Measurements from ENCODE around the gene LENG8.

The LENG8 gene

DNA sequence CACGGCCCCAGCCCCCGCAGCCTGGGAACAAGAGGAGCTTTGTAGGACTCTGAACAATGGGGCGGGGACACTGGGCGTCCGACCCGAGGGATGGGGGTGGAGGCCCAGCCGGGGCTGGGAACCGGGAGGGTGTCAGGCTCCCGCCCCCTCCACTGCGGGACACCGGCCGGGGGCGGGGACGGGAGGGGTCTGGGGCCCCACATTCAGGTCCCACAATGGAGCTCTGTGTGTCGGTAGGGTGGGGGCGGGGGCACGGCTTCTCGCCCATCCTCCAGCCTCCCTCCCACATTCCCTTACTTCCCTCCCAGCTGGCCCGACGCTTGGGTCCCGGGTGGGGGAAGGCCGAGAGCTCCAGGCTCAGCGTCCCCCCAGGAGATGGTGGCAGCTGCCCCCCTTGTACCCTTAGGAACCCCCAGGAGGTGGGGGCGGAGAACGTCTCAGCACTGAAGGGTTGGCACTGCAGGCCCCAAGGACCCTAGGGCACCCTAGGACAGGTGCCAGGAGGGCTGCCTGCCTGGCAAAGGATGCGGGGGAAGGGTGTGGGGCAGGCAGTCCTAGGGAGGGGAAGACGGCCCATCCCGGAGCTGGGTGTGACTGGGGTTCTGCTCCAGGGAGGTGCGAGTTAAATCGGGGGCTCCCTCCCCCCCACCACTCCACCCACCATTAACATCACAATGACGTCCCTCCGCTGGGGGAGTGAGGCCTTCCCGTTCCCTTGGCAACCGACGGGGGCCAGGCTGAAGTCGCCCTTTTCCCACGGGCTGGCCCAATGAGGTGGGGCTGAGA lies 28.4 kb upstream of the LENG8 start:
- Histone ChIP-seq H3K9me2 (replicated peaks; ENCODE audit: insufficient read depth, low read length) (no peaks in the 10 kb centered on the region), H3F3A (ENCODE audit: insufficient read depth) (no peaks in the 10 kb centered on the region), H3K27ac (ENCODE audit: low read depth, low read length) (no peak overlapping the region), H3K4me2 (ENCODE audit: low read depth, low read length, poor library complexity, severe bottlenecking) (no peak overlapping the region), H4K20me1 (ENCODE audit: low read depth, low read length) (no peaks in the 10 kb centered on the region), H3K79me2 (ENCODE audit: insufficient read depth, low read length) (no peaks in the 10 kb centered on the region), H3K4me3 (ENCODE audit: insufficient read depth, low read length, poor library complexity, severe bottlenecking) (no peak overlapping the region), H3K9ac (ENCODE audit: low read length) (no peak overlapping the region), H3K27me3 (ENCODE audit: low read length) (no peaks in the 10 kb centered on the region), H2AFZ (ENCODE audit: low read depth, low read length, severe bottlenecking) (no peak overlapping the region), H3K36me3 (ENCODE audit: low read length) (no peaks in the 10 kb centered on the region), H3K9me3 (ENCODE audit: insufficient read depth, low read length) (no peaks in the 10 kb centered on the region)
- TF ChIP-seq CTCF (IDR thresholded peaks at IDR 0.05; ENCODE audit: insufficient read depth, low read length, poor library complexity, severe bottlenecking) (no peak), EZH2phosphoT487 (conservative IDR thresholded peaks at IDR 0.05; ENCODE audit: low read length) (no peak)

GRCh38 chr19:54421169-54421516 lies 27.9 kb upstream of the LENG8 start:
- Histone ChIP-seq H2AFZ (ENCODE audit: low read depth, low read length, severe bottlenecking) (no peak overlapping the region), H3K9me2 (replicated peaks; ENCODE audit: insufficient read depth, low read length) (no peaks in the 10 kb centered on the region), H3K36me3 (ENCODE audit: low read length) (no peaks in the 10 kb centered on the region), H4K20me1 (ENCODE audit: low read depth, low read length) (no peaks in the 10 kb centered on the region), H3K27me3 (ENCODE audit: low read length) (no peaks in the 10 kb centered on the region), H3K9me3 (ENCODE audit: insufficient read depth, low read length) (no peaks in the 10 kb centered on the region), H3F3A (ENCODE audit: insufficient read depth) (no peaks in the 10 kb centered on the region), H3K9ac (ENCODE audit: low read length) (no peak overlapping the region), H3K79me2 (ENCODE audit: insufficient read depth, low read length) (no peaks in the 10 kb centered on the region), H3K4me2 (ENCODE audit: low read depth, low read length, poor library complexity, severe bottlenecking) (no peak overlapping the region), H3K4me3 (ENCODE audit: insufficient read depth, low read length, poor library complexity, severe bottlenecking) (no peak overlapping the region), H3K27ac (ENCODE audit: low read depth, low read length) (no peak overlapping the region)
- TF ChIP-seq CTCF (IDR thresholded peaks at IDR 0.05; ENCODE audit: insufficient read depth, low read length, poor library complexity, severe bottlenecking) (no peak), EZH2phosphoT487 (conservative IDR thresholded peaks at IDR 0.05; ENCODE audit: low read length) (no peak)

- Histone ChIP-seq H3K4me2 (ENCODE audit: low read depth, low read length, poor library complexity, severe bottlenecking) (no peak overlapping the region), H3K9me3 (ENCODE audit: insufficient read depth, low read length) (no peaks in the 10 kb centered on the region)
Measured at GRCh38 chr19:54421521-54421920, 27.5 kb upstream of the LENG8 start.

More at GRCh38 chr19:54421521-54421920, 27.5 kb upstream of the LENG8 start:
- no peak overlapping the region for H3K4me3 ChIP-seq (ENCODE audit: insufficient read depth, low read length, poor library complexity, severe bottlenecking)
- H3K36me3 ChIP-seq (ENCODE audit: low read length), result no peaks in the 10 kb centered on the region
- H2AFZ ChIP-seq (ENCODE audit: low read depth, low read length, severe bottlenecking), result no peak overlapping the region
- TF ChIP-seq CTCF (IDR thresholded peaks at IDR 0.05; ENCODE audit: insufficient read depth, low read length, poor library complexity, severe bottlenecking), result no peak
- TF ChIP-seq EZH2phosphoT487 (conservative IDR thresholded peaks at IDR 0.05; ENCODE audit: low read length), result no peak
- H4K20me1 ChIP-seq (ENCODE audit: low read depth, low read length), result no peaks in the 10 kb centered on the region
- H3K79me2 ChIP-seq (ENCODE audit: insufficient read depth, low read length), result no peaks in the 10 kb centered on the region
- H3K9me2 ChIP-seq (replicated peaks; ENCODE audit: insufficient read depth, low read length), result no peaks in the 10 kb centered on the region
- H3F3A ChIP-seq (ENCODE audit: insufficient read depth), result no peaks in the 10 kb centered on the region
- H3K27me3 ChIP-seq (ENCODE audit: low read length), result no peaks in the 10 kb centered on the region
- no peak overlapping the region for H3K27ac ChIP-seq (ENCODE audit: low read depth, low read length)
- no peak overlapping the region for H3K9ac ChIP-seq (ENCODE audit: low read length)

Measured in SU-DHL-6 (cell line).